Keratinocyte (primary cell): ENCODE measurements around the gene MFF. TPM values are rescaled to one million over a fixed set of nuclear protein-coding genes. Genes with fewer than 3 reads are reported as not detected.

Source experiments
- DNase-seq: peaks from one replicate; pipeline ENCODE4 v3.0.0-alpha.2; 2011; ENCODE audit warnings: low read depth, missing footprints, low spot score
- FAIRE-seq: peaks from 2 replicates; lab custom pipeline; 2011; peaks lifted over from hg19 to GRCh38; lab: Jason Lieb, UNC
- H2AFZ ChIP-seq: 2 replicates; pipeline ENCODE4 v1.6.0; 2012; ENCODE audit warnings: low read length, control low read depth, inconsistent platforms; ENCODE audit not compliant: control insufficient read depth
- H3K27ac ChIP-seq: 2 replicates; pipeline ENCODE4 v1.5.1; 2011; ENCODE audit warnings: low read length; ENCODE audit not compliant: control insufficient read depth, insufficient read depth
- H3K27me3 ChIP-seq: 3 replicates; pipeline ENCODE4 v1.6.0; 2011; ENCODE audit warnings: low read length; ENCODE audit not compliant: control insufficient read depth, insufficient read depth; ENCODE audit errors: extremely low read depth
- H3K36me3 ChIP-seq, 2 experiments: 2 replicates in 1 of 2; 3 replicates in 1 of 2; pipeline ENCODE4 v1.5.1; 2011; ENCODE audit warnings: low read length in 2 of 2, mild to moderate bottlenecking in 1 of 2; ENCODE audit not compliant: control insufficient read depth in 2 of 2, insufficient read depth in 2 of 2; ENCODE audit errors: extremely low read depth in 1 of 2
- H3K4me1 ChIP-seq: 3 replicates; pipeline ENCODE4 v1.5.1; 2011; ENCODE audit warnings: low read length; ENCODE audit not compliant: control insufficient read depth, insufficient read depth; ENCODE audit errors: extremely low read depth
- H3K4me2 ChIP-seq: 3 replicates; pipeline ENCODE4 v1.6.0; 2011; ENCODE audit warnings: low read depth, low read length; ENCODE audit not compliant: control insufficient read depth, insufficient read depth; ENCODE audit errors: extremely low read depth
- H3K4me3 ChIP-seq, 3 experiments: fragments of 200-600 bp in 1 of 3; sonication (generic) in 1 of 3; 2 replicates in 2 of 3; 3 replicates in 1 of 3; pipeline ENCODE4 v1.5.1; 2011 to 2016; ENCODE audit warnings: low read length in 3 of 3, mild to moderate bottlenecking in 3 of 3, control low read depth in 2 of 3, inconsistent platforms in 1 of 3, low read depth in 1 of 3, mixed read lengths in 1 of 3, mixed run types in 1 of 3, moderate library complexity in 1 of 3; ENCODE audit not compliant: control insufficient read depth in 2 of 3, insufficient read depth in 2 of 3; ENCODE audit errors: extremely low read depth in 1 of 3
- H3K79me2 ChIP-seq: 2 replicates; pipeline ENCODE4 v1.6.0; 2012; ENCODE audit warnings: low read length; ENCODE audit not compliant: control insufficient read depth, insufficient read depth
- H3K9ac ChIP-seq: 3 replicates; pipeline ENCODE4 v1.6.0; 2011; ENCODE audit warnings: low read length; ENCODE audit not compliant: control insufficient read depth, insufficient read depth; ENCODE audit errors: extremely low read depth
- H3K9me1 ChIP-seq: 3 replicates; pipeline ENCODE4 v1.6.0; 2011; ENCODE audit warnings: low read length; ENCODE audit not compliant: control insufficient read depth, insufficient read depth; ENCODE audit errors: extremely low read depth
- H3K9me3 ChIP-seq: 2 replicates; pipeline ENCODE4 v1.5.1; 2012; ENCODE audit warnings: low read depth, low read length; ENCODE audit not compliant: control insufficient read depth
- H4K20me1 ChIP-seq: 3 replicates; pipeline ENCODE4 v1.6.0; 2011; ENCODE audit warnings: low read length; ENCODE audit not compliant: control insufficient read depth, insufficient read depth; ENCODE audit errors: extremely low read depth
- EZH2 ChIP-seq: IDR thresholded peaks from one replicate; pipeline ENCODE4 v1.6.1; 2012; ENCODE audit warnings: inconsistent platforms, mild to moderate bottlenecking, low read length, moderate library complexity
- dilution Hi-C: fragments of 300-500 bp; cut with MboI; formaldehyde crosslinking; loops from one replicate; pipeline ENCODE4 v1.7.0; 2020; ENCODE audit warnings: low sequenced_read_pairs; ENCODE audit not compliant: extremely low pct_ligation_motif_present
- polyA minus RNA-seq, 3 experiments: library from RNA; depleted of rRNA, polyadenylated mRNA; stranded (reverse); fragments of >200 nt; gene quantifications; 1 replicate in 1 of 3; 2 replicates in 1 of 3; 3 replicates in 1 of 3; pipeline ENCODE4 v1.2.3, GENCODE V29; 2011
- polyA plus RNA-seq, 5 experiments: library from polyadenylated mRNA; depleted of rRNA in 3 of 5; stranded (reverse) in 3 of 5; stranded (forward) in 1 of 5; unstranded in 1 of 5; fragments of >200 nt; gene quantifications; 1 replicate in 1 of 5; 2 replicates in 3 of 5; 3 replicates in 1 of 5; pipeline versions ENCODE4 v1.2.1 to v1.2.3, GENCODE V29; 2011 to 2012; ENCODE audit warnings: missing spikeins in 2 of 5, low read depth in 1 of 5, low replicate concordance in 1 of 5
- TF ChIP-seq, protein P1 (sequence below), 3 experiments: IDR thresholded peaks in 1 of 3; conservative IDR thresholded peaks in 1 of 3; optimal IDR thresholded peaks in 1 of 3; 2 replicates in 2 of 3; 3 replicates in 1 of 3; pipeline versions ENCODE3 to v1.5.1; 2011; ENCODE audit warnings: low read length in 3 of 3, mild to moderate bottlenecking in 3 of 3, moderate library complexity in 2 of 3, control low read depth in 1 of 3, inconsistent platforms in 1 of 3; ENCODE audit not compliant: insufficient read depth in 2 of 3; ENCODE audit errors: extremely low read depth in 1 of 3

The MFF gene, protein sequence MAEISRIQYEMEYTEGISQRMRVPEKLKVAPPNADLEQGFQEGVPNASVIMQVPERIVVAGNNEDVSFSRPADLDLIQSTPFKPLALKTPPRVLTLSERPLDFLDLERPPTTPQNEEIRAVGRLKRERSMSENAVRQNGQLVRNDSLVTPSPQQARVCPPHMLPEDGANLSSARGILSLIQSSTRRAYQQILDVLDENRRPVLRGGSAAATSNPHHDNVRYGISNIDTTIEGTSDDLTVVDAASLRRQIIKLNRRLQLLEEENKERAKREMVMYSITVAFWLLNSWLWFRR
- 38.3 to 72.5 TPM (median 62.8 TPM) in 3 replicates for polyA plus RNA-seq
- polyA plus RNA-seq (2011; ENCODE audit: low read depth): 66.4 TPM
- polyA plus RNA-seq (2011; cell fraction: cytosol; rRNA removed): 52.4 and 81.4 TPM in 2 replicates
- polyA plus RNA-seq (2011; cell fraction: nucleus; rRNA removed): 44.9 and 59.9 TPM in 2 replicates
- 62.1 and 69.9 TPM in 2 replicates for polyA plus RNA-seq (2012; ENCODE audit: low replicate concordance)
- 12.8 to 51.2 TPM (median 28.8 TPM) in 3 replicates for polyA minus RNA-seq
- 36.8 TPM for polyA minus RNA-seq (2011; cell fraction: cytosol; rRNA and poly(A)+ RNA removed)
- polyA minus RNA-seq (2011; cell fraction: nucleus; rRNA and poly(A)+ RNA removed): 31.5 and 35.1 TPM in 2 replicates

DNA sequence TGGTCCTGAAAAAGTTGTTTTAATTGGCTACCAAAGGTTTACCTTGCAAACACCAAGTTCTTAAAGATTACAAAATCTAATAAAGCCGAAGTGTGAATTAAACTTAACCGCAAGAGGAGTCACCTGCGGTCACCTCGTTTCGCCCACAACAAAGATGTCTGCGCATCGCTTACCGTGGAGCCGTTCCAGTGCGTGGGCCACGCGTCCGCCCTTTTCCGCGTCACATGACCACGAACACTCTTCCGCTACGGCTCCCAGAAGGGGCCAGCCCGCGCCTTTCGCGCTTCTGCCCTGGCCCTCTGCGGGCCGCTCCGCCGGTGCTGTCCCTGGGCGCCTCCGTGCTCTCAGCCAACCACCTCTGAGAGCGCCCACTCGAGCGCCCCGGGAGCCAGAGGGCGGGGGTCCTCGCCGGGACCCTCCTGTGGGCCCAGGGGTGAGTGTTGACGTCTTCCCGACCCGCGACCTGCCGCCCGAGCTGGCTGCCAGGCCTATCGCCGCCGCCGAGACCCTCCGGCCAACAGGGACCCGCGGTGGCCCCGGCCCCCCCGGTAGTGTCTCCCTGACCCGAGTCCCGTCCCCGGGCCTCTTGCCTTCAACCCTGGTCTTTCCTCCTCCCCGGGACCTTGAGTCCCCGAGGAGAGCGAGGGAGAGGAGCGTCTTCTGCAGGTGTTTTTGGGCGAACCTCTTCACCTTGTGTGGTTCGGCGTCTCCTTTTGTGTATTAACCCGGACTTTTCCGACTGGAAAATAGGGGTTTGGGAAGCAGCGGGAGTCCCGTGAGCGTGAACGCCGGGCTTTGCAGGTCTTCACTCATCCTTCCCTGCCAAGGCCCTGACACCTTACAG is at the start of gene MFF:
MFF (plus strand) TSS at position 257 of the 844 bp plus-strand sequence. CDS start 5,415 bp downstream, outside the sequence.
- Histone ChIP-seq H3K4me1 (peaks cover 9% of the 10 kb centered on the region), H3K4me2 (peak within 1 kb of the TSS; percentile 93), H3K27me3 (no peaks in the 10 kb centered on the region), H3K9me3 (no peaks in the 10 kb centered on the region), H3K4me3 (peak within 1 kb of the TSS; percentile 95 to 98 (median 97)), H3K9me1 (no peaks in the 10 kb centered on the region), H2AFZ (peak within 1 kb of the TSS; percentile 96), H3K79me2 (peaks cover 45% of the 10 kb centered on the region), H3K36me3 (no peaks in the 10 kb centered on the region), H3K27ac (peak within 1 kb of the TSS; percentile 85), H4K20me1 (no peaks in the 10 kb centered on the region), H3K9ac (peak within 1 kb of the TSS; percentile 88)
- TF ChIP-seq, protein P1, sequence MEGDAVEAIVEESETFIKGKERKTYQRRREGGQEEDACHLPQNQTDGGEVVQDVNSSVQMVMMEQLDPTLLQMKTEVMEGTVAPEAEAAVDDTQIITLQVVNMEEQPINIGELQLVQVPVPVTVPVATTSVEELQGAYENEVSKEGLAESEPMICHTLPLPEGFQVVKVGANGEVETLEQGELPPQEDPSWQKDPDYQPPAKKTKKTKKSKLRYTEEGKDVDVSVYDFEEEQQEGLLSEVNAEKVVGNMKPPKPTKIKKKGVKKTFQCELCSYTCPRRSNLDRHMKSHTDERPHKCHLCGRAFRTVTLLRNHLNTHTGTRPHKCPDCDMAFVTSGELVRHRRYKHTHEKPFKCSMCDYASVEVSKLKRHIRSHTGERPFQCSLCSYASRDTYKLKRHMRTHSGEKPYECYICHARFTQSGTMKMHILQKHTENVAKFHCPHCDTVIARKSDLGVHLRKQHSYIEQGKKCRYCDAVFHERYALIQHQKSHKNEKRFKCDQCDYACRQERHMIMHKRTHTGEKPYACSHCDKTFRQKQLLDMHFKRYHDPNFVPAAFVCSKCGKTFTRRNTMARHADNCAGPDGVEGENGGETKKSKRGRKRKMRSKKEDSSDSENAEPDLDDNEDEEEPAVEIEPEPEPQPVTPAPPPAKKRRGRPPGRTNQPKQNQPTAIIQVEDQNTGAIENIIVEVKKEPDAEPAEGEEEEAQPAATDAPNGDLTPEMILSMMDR (optimal IDR thresholded peaks at IDR 0.05 in 1 of 3, IDR thresholded peaks at IDR 0.05 in 1 of 3, conservative IDR thresholded peaks at IDR 0.05 in 1 of 3; ENCODE audit: extremely low read depth in 1 of 3, insufficient read depth in 2 of 3, low read length in 3 of 3): peak; percentile 28 to 59 (median 42)
- TF ChIP-seq EZH2: no peak
- dilution Hi-C loops: no loop called here
- DNase-seq: peak; percentile 33
- FAIRE-seq: peak; percentile 75

DNA sequence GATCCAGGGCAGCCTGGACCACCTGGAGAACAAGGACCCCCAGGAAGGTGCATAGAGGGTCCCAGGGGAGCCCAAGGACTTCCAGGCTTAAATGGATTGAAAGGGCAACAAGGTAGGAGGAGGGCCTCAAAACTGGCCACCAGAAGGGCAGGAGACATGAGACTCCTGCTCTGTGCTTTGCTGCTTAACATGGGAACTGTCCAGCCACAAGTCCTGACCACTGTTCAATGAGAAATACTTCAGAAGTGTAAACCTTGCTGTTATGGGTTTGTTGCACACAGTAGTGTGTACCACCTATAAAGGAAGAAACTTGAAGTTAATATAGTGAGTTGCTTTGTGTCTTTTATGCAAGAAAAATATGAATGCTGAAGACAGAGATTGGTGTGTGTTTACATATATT is 44.2 kb upstream of the MFF start:
- FAIRE-seq: no peak

More for the DNA sequence above, 44.2 kb upstream of the MFF start:
- H3K9me1 ChIP-seq: no peaks in the 10 kb centered on the region
- dilution Hi-C loops: no loop called here
- H3K4me3 ChIP-seq: no peak overlapping the region
- no peaks in the 10 kb centered on the region for H3K27me3 ChIP-seq
- no peak overlapping the region for H3K9ac ChIP-seq
- H3K9me3 ChIP-seq: no peaks in the 10 kb centered on the region
- DNase-seq: no peak
- no peak overlapping the region for H2AFZ ChIP-seq
- H3K4me1 ChIP-seq: no peaks in the 10 kb centered on the region
- H3K79me2 ChIP-seq: no peaks in the 10 kb centered on the region
- no peaks in the 10 kb centered on the region for H4K20me1 ChIP-seq
- H3K36me3 ChIP-seq: no peaks in the 10 kb centered on the region
- H3K4me2 ChIP-seq: no peak overlapping the region
- no peak for TF ChIP-seq EZH2
- TF ChIP-seq, protein P1 (optimal IDR thresholded peaks at IDR 0.05 in 1 of 3, IDR thresholded peaks at IDR 0.05 in 1 of 3, conservative IDR thresholded peaks at IDR 0.05 in 1 of 3; ENCODE audit: extremely low read depth in 1 of 3, insufficient read depth in 2 of 3, low read length in 3 of 3): no peak
- H3K27ac ChIP-seq: no peak overlapping the region
